NCI-H69 (cell line): ENCODE results near the gene MORN1.
"Not testable (repeated sequence)": the region's sequence is repeated elsewhere in the genome, so short reads cannot be mapped to it uniquely, and the experiment has no call there.

ENCODE experiments used
- DNase-seq: peaks from one replicate; lab custom pipeline; 2025; lab: John Stamatoyannopoulos, UW

MORN1 gene

DNA sequence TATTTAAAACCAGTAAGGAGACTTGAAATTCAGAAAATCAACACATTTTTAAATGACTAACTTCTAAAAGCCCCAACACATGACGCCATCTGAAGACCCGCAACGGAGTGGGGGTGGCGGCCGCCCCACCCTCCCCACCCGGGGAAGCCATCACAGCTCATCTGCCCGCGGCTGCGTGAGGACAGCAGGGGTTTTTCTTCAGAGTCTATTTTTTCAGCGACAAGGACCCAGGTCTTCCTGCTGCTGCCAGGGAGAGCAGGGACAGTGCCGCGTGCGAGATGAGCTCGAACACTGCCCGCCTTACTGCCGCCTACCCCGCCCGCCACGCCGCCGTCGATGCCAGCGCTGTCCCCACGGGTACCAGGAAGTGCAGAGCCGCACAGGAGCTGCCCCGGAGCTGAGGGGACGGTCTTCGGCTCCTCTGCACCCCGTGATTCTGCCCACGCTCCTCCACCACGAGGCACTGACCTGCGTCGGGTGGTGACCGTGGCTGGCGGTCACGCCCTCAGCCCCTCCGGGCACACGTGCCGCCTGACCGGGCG lies 84.2 kb downstream of the MORN1 start:
- no peak for DNase-seq

DNA sequence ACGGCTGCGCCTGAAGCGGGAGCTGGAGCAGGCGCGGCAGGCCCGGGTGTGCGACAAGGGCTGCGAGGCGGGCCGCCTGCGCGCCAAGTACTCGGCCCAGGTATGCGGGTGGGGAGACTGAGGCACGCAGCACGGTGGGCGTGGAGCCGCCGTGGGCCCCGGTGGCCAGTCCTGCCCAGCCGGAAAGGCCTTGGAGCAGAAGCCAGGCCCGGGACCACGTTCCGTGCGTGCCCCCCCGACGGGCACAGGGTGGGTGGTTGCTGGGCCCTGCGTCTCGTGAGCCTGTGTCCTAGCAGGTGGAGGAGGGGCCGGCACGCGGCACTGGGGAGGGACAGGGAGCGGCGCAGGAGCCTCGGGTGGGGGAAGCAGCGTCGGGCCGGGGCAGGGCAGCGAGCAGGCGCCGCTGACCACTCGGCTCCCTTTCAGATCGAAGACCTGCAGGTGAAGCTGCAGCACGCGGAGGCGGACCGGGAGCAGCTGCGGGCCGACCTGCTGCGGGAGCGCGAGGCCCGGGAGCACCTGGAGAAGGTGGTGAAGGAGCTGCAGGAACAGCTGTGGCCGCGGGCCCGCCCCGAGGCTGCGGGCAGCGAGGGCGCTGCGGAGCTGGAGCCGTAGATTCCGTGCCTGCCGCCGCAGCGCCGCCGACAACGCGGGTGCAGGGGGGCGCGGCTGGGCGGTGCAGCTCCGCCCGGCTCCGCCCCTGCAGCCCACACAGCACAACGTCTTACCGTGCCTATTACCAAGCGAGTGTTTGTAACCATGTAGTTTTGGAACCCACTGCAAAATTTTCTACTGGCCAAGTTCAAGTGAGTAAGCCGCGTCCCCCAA lies 85.0 kb downstream of the MORN1 start:
- DNase-seq, result no peak

DNA sequence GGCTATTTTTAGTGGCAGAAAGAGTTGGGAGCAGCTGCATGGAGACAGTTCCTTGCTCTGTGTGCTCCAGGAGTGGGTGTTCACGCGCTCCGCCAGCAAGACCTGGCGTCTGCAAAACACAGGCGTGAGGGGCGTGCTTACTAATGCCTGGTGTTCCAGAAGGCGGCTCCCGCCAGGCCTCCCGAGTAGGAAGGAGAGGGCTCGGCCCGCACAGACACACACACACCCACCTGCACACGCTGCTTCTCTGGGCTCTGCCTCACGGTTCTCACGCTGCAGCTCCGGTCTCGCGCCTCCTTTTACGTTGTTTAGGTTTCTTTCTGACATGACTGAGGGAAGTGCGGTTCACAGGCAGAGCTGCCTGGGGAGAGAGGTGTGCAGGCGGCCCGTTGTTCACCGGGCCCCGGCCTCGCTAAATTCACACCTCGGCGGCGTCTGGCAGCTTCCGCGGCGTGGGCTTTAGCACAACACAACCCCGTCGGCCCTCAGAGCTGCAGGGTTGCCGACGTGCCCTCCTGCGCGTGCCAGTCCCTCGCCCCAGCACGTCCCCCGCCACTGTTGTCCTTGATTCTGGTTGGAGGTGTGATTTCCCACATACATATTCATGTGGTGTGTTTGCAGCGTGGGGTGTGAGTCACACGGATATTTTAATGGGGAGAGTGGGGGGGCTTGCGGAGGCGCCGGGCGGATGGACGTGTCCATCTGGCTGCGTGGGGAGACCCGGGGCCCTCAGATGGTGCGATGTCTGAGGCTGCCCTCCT lies 86.3 kb downstream of the MORN1 start:
- no peak for DNase-seq

DNA sequence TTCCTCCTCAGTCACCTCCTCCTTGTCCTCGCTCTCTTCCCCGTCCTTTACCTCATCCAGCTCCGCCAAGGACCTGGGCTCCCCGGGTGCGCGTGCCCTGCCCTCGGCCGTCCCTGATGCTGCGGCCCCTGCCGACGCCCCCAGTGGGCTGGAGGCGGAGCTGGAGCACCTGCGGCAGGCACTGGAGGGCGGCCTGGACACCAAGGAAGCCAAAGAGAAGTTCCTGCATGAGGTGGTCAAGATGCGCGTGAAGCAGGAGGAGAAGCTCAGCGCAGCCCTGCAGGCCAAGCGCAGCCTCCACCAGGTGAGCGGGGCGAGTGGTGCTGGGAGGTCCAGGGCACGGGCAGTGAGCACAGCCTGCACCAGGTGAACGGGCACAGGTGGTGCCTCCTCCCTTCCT lies 87.1 kb downstream of the MORN1 start:
- no peak for DNase-seq

DNA sequence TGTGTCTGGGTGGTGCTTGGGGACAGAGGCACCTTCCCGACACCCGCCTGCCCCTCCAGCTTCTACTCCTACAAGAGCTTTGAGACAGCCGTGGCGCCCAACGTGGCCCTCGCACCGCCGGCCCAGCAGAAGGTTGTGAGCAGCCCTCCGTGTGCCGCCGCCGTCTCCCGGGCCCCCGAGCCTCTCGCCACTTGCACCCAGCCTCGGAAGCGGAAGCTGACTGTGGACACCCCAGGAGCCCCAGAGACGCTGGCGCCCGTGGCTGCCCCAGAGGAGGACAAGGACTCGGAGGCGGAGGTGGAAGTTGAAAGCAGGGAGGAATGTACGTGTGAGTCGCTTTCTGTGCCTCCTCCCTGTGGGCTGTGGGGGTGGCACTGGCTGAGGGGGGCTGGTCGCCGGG lies 87.6 kb downstream of the MORN1 start:
- DNase-seq, result no peak

GRCh38 chr1:2303016-2303775 lies 88.2 kb downstream of the MORN1 start:
- DNase-seq, result no peak

DNA sequence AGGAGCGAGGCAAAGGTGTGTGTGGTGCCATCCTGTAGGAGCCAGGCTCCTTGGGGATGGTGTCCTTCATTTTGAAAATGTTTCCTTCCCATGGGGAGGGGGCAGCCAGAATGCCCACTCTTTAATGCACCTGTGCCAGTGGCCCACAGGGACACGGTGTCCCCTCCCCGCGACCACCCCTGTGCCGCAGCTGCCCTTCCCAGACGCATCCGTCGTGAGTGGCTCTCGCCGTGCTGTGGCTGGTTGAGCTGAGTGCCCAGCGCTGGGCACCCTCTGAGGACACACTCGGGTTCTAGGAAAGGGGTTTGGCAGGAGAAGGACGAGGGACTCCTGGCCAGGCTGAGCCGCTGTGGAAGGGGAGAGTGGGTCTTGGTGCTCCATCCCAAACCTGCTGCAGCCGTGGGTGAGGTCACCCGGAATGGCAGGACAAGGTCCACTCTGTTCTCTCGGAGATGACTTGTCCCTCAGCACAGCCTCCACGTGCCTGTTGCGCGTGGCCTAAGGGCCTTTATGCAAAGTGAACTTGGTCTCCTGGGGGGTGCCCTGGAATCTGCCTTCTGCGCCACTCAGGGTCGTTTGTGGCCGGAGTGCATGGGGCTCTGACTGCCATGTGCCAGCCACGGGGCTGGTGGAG lies 88.9 kb downstream of the MORN1 start:
- DNase-seq, result no peak

DNA sequence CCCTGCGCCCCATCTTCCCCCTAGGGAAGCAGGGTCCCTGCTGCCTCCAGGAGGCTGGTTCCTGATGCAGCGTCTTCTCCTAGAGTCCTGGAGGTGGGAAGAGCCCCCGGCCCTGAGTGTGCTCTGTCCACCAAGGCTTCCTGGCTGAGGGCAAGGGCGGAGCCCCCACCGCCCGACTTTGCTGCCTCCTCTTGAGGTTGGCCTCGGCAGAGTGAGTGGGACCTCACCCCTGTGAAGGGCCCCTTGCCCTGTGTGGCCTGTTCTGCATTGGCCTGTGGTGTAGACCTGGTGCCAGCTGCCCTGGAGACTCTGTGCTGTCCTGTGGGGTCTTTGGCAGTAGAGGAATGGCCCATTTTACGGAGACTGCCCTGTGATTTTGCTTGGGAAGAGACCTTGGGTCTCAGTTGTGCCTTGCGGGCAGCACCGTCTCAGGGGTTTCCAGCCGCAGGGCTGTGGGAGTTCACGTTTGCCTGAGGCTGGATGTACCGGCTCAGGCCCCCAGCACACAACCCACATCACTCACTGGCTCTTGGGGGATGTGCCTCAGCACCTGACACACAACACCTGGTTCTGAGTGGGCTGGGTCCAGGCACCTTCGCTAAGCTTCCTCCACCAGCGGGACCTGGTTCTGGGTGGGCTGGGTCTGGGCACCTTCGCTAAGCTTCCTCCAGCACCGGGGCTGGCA lies 89.6 kb downstream of the MORN1 start:
- no peak for DNase-seq

DNA sequence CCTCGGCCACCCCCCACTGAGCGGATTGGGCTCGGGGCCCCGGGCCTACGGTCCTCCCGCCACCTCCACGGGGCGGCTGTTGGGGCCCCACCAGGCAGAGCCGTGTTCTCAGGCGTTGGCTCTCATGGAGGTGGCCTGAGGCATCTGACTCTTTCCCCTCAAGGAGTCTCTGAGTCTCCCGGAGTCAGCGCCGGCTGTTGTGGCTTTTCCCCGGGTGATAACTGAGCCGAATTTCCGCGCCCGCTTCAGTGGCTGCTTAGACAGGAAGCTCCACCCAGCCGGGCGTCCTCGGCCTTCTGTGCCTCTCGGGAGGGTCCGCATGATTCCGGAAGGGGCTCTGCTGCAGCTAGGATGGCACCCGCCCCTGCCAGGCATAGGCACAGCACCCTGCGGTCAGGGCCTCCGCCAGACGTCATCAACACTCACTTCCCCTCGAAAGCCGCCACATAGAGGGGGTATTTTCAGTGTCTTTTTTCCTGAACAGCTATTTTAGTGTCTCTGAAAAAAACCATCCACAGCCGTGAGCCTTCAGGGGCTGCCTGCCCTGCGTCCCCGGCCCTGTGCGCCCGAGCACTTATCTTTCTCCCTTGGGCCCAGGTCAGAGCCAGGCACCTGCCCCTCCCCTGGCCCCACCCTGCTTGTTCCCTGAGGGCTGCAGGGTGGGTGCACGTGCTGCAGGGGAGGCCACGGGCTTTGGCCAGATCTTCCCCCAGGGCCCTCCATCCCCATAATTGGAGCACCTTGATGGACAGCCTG lies 90.3 kb downstream of the MORN1 start:
- no peak for DNase-seq

DNA sequence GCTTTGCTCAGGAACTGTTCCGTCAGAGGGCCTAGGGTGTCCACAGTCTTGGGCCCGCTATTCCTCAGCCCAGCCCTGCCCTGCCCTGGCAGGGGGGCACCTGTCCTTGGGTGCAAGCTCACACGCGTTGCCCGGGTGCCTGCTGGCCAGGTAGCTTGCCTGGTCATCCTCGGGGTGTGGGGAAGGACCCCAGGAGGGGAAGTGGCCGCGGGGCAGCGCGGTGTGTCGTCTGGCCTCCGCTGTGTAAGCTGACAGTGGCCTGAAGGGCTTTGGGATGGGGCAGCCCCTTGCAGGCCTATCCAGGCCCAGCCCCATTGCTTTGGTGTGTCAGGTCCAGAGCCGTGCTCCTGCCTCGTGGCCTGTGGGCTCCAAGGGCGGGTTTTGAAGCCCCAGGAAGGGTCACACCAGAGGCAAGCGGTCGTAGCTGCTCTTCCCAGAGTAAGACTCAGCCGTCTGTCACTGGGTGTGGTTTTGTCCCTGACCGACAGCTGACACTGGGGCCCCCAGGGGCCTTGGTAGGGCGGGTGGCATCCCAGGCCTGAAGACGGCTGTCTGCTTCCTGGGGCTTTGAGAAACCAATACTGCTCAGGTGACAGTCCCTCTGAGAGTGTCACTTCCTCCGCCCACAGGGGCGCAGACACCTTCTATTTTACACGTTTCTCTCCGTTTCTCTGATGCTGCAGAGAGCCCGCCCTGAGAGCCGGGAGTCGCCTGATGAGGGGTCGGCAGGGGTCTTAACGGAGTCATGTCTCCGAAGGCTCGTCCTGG lies 91.2 kb downstream of the MORN1 start:
- DNase-seq, result no peak

DNA sequence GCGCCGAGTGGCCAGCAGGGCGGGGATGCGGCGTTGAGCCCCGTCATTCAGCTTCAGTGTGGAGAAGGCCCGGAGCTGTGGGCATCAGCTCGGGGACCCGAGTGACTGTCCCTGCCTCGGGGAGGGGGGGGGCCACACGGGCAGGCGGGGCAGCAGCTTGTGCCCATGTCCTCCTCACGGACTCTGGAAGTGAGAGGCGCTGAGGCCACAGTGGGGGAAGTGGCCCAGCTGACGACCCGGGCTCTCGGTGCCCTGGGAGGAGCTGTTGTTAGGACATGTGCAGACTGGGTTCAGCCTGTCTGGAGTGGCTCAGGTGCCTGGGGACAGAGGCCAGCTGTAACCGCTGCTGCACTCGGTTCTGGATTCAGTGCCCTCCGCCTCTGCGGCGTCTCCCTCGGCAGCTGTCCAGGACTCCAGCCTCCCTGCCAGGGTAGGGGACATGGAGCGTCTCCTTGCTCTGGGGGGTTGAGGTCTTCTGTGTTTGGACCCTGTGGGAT lies 92.2 kb downstream of the MORN1 start:
- no peak for DNase-seq

DNA sequence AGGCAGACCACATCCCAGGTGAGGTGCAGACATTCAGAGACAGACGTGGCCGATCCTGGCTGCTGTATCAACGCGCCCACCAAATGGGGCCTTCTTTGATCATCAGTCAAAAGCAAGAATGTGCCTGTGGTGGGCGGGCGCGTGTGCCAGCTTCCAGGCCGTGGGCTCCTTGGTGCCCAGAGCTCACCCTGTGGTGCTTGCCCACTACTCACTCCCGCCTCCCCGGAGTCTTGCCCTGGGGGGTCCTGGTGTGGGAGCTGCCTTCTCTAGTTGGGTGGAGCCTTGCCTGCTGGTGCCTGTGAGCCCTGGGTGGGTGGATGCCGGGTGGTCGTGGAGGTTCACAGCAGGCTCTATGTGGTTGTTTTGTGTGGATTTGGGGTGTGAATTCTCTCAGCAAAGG lies 92.7 kb downstream of the MORN1 start:
- no peak for DNase-seq

DNA sequence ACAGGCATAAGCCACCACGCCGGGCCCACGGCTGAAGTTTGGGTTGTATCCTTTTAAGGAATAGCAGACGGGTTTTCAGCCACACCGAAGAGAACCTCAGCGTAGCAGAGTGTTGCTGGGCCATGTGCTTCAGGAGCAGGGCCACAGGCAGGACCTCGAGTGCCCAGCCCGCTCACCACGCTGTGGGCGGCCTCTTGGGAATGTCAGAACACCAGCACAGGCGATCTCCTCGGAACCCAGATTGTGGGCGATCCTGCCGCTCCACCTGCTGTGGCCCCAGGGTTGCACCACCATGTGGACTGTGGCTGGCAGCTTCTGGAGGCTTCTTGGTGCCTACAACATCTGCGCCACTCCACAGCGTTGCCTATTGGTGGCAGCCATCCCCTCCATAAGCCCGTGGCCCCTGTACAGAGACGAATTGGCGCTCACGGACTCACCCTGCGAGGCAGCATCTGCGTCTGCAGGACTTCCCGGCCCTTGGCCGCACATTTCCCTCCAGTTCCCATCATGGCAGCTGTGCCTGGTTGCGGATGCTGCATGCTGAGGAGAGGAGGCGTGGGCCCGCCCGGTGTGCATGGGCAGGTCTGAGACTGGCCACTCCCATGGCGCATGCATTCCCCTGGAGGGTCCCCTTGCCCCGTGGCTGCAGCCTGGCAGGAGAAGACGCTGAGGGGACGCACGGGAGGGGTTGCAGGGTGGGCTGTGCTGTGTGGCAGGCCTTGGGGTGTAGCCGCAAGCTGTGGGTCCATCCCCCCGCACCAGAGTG lies 93.9 kb downstream of the MORN1 start:
- no peak for DNase-seq

DNA sequence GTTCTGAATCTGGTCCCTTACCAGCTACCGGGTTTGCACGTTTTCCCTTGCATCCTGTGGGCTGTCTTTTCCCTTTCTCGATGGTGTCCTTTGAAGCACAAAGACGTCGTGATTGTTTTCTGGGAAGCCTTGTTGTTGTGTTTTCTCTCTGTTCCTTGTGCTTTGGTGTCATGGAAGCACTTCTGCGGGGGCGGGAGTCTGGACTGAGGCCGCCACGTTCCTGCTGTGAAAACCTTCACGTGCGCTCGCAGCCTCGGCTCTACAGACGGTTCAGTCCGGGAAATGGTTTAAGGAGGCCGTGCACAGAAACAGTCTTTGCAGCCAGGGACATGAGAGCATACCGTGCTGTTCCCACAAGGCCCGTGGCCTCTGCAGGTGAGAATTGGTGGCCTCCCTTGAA lies 94.7 kb downstream of the MORN1 start:
- DNase-seq, result no peak

DNA sequence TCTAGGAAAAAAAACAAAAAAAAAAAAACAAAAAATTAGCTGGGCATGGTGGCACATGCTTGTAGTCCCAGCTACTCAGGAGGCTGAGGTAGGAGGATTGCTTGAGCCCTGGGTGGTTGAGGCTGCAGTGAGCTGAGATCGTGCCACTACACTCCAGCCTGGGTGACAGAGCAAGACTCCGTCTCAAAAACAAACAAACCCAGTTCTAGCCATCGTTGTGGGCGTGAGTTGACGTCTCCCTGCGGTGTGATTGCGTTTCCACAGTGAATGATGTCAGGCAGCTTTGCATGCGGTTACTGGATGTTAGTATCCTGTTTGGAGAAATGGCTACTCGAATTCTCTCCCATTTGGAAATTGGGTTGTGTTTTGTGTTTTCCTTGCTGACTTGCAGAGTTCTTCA lies 95.1 kb downstream of the MORN1 start:
- not testable (repeated sequence) for DNase-seq

DNA sequence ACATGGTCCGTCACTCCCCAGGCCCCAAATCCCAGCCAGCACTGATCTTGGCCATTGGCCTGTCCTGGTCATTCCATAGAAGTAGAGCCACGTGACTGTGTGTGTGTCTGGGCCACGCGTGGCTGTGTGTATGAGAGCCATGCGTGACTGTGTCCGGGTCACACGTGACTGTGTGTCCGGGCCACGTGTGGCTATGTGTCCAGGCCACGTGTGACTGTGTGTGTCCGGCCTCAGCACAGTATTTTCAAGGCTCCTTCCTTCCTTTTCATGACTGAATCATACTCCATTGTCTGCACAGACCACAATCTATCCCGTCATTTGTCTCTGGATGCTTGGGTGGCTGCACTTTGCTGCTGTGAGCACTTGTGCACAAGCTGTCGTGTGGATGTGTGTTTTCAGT lies 95.8 kb downstream of the MORN1 start:
- no peak for DNase-seq

- DNase-seq, result no peak
Observed at GRCh38 chr1:2294725-2295078, 96.7 kb downstream of the MORN1 start.

- DNase-seq, result no peak
Observed at GRCh38 chr1:2294033-2294724, 97.2 kb downstream of the MORN1 start.
